Measurements from ENCODE around the gene GDNF. TPM values are rescaled to one million over a fixed set of nuclear protein-coding genes. Genes with fewer than 3 reads are reported as not detected.

Gene GDNF
- total and polyA plus RNA-seq, 4 experiments from 2014 or later, result not detected

GRCh38 chr5:37833990-37834389, 5.9 kb downstream of the GDNF start:
- peaks cover 0 to 3% (median 0%) of the 10 kb centered on the region in 8 donors for H3K9me3 Mint-ChIP-seq
- CTCF ChIA-PET (ENCODE audit: partially characterized antibody), result no interaction called here

GRCh38 chr5:37831821-37832534, 7.9 kb downstream of the GDNF start:
- no peak overlapping the region for H3K27ac Mint-ChIP-seq
- peaks cover 35 to 54% of the 10 kb centered on the region in 2 donors for H3K27me3 Mint-ChIP-seq
- peaks cover 1 to 6% (median 3%) of the 10 kb centered on the region in 4 donors for H3K4me1 Mint-ChIP-seq
- ChIA-PET CTCF (ENCODE audit: partially characterized antibody) (interaction anchor here (1.1 kb wide), 1 partner anchor 9 kb away, joined by 3 read pairs; no protein-coding TSS in a partner anchor), POLR2A (ENCODE audit: partially characterized antibody) (no interaction called here)
- H3K27me3 ChIP-seq (ENCODE audit: insufficient read depth, low read length), result peaks cover 8% of the 10 kb centered on the region
- no peaks in the 10 kb centered on the region for H3K4me1 ChIP-seq (ENCODE audit: insufficient read depth, low read length)
- no peak overlapping the region for H3K27ac ChIP-seq (ENCODE audit: low read depth, low read length)
- H3K9me3 ChIP-seq (ENCODE audit: control insufficient read depth in 1 of 2, low read length in 2 of 2), result no peaks in the 10 kb centered on the region
- H3K9me3 Mint-ChIP-seq, result no peaks in the 10 kb centered on the region
- no peak overlapping the region for H3K4me3 Mint-ChIP-seq
- H3K4me3 ChIP-seq (ENCODE audit: low read length in 2 of 2), result no peak overlapping the region
- no peak for DNase-seq
- no peaks in the 10 kb centered on the region for H3K36me3 Mint-ChIP-seq
- no peaks in the 10 kb centered on the region for H3K36me3 ChIP-seq (ENCODE audit: insufficient read depth, low read length)
- intact Hi-C loops (cut with micrococcal nuclease), result no loop called here

More at GRCh38 chr5:37833990-37834389, 5.9 kb downstream of the GDNF start:
- H3K27ac Mint-ChIP-seq, result no peak overlapping the region
- H3K4me3 ChIP-seq (ENCODE audit: low read length in 2 of 2), result no peak overlapping the region
- H3K36me3 ChIP-seq (ENCODE audit: insufficient read depth, low read length), result no peaks in the 10 kb centered on the region
- peaks cover 25% of the 10 kb centered on the region for H3K27me3 ChIP-seq (ENCODE audit: insufficient read depth, low read length)
- peaks cover 8 to 27% (median 18%) of the 10 kb centered on the region in 4 donors for H3K4me1 Mint-ChIP-seq
- H3K27ac ChIP-seq (ENCODE audit: low read depth, low read length), result no peak overlapping the region
- H3K27me3 Mint-ChIP-seq, result peaks cover 53 to 64% of the 10 kb centered on the region in 2 donors
- DNase-seq, result no peak
- H3K4me1 ChIP-seq (ENCODE audit: insufficient read depth, low read length), result peaks cover 20% of the 10 kb centered on the region
- no peak overlapping the region for H3K4me3 Mint-ChIP-seq
- H3K36me3 Mint-ChIP-seq, result no peaks in the 10 kb centered on the region
- POLR2A ChIA-PET (ENCODE audit: partially characterized antibody), result no interaction called here
- intact Hi-C loops (cut with micrococcal nuclease), result no loop called here
- H3K9me3 ChIP-seq (ENCODE audit: control insufficient read depth in 1 of 2, low read length in 2 of 2), result no peaks in the 10 kb centered on the region

- H3K9me3 Mint-ChIP-seq, result no peaks in the 10 kb centered on the region
Measured at GRCh38 chr5:37830348-37830747, 9.5 kb downstream of the GDNF start.

GRCh38 chr5:37825334-37825915, 14.4 kb downstream of the GDNF start:
- H3K4me3 ChIP-seq (ENCODE audit: low read length in 2 of 2), result no peak overlapping the region
- H3K36me3 ChIP-seq (ENCODE audit: insufficient read depth, low read length), result no peaks in the 10 kb centered on the region
- no peak for DNase-seq
- no peaks in the 10 kb centered on the region for H3K36me3 Mint-ChIP-seq
- no peaks in the 10 kb centered on the region for H3K4me1 ChIP-seq (ENCODE audit: insufficient read depth, low read length)
- H3K27me3 Mint-ChIP-seq, result peaks cover 5 to 18% of the 10 kb centered on the region in 2 donors
- no peak overlapping the region for H3K27ac Mint-ChIP-seq
- ChIA-PET CTCF (ENCODE audit: partially characterized antibody) (no interaction called here), POLR2A (ENCODE audit: partially characterized antibody) (no interaction called here)
- no peaks in the 10 kb centered on the region for H3K9me3 Mint-ChIP-seq
- H3K27me3 ChIP-seq (ENCODE audit: insufficient read depth, low read length), result no peaks in the 10 kb centered on the region
- no peak overlapping the region for H3K27ac ChIP-seq (ENCODE audit: low read depth, low read length)
- intact Hi-C loops (cut with micrococcal nuclease), result no loop called here
- no peak overlapping the region for H3K4me3 Mint-ChIP-seq
- no peaks in the 10 kb centered on the region for H3K4me1 Mint-ChIP-seq
- no peaks in the 10 kb centered on the region for H3K9me3 ChIP-seq (ENCODE audit: control insufficient read depth in 1 of 2, low read length in 2 of 2)

More at GRCh38 chr5:37830348-37830747, 9.5 kb downstream of the GDNF start:
- Histone ChIP-seq H3K36me3 (ENCODE audit: insufficient read depth, low read length) (no peaks in the 10 kb centered on the region), H3K9me3 (ENCODE audit: control insufficient read depth in 1 of 2, low read length in 2 of 2) (no peaks in the 10 kb centered on the region), H3K27ac (ENCODE audit: low read depth, low read length) (no peak overlapping the region), H3K27me3 (ENCODE audit: insufficient read depth, low read length) (no peaks in the 10 kb centered on the region), H3K4me3 (ENCODE audit: low read length in 2 of 2) (no peak overlapping the region), H3K4me1 (ENCODE audit: insufficient read depth, low read length) (no peaks in the 10 kb centered on the region)
- intact Hi-C loops (cut with micrococcal nuclease), result no loop called here
- no peak overlapping the region for H3K27ac Mint-ChIP-seq
- no peak for DNase-seq
- ChIA-PET POLR2A (ENCODE audit: partially characterized antibody) (no interaction called here), CTCF (ENCODE audit: partially characterized antibody) (no interaction called here)
- no peaks in the 10 kb centered on the region for H3K36me3 Mint-ChIP-seq
- peaks cover 28 to 42% of the 10 kb centered on the region in 2 donors for H3K27me3 Mint-ChIP-seq
- H3K4me1 Mint-ChIP-seq, result peaks cover 0 to 2% (median under 1%) of the 10 kb centered on the region in 4 donors
- no peak overlapping the region for H3K4me3 Mint-ChIP-seq

- Histone ChIP-seq H3K27ac (ENCODE audit: low read depth, low read length) (no peak overlapping the region), H3K36me3 (ENCODE audit: insufficient read depth, low read length) (no peaks in the 10 kb centered on the region), H3K9me3 (ENCODE audit: control insufficient read depth in 1 of 2, low read length in 2 of 2) (no peaks in the 10 kb centered on the region), H3K27me3 (ENCODE audit: insufficient read depth, low read length) (no peaks in the 10 kb centered on the region), H3K4me3 (ENCODE audit: low read length in 2 of 2) (no peak overlapping the region), H3K4me1 (ENCODE audit: insufficient read depth, low read length) (no peaks in the 10 kb centered on the region)
- H3K9me3 Mint-ChIP-seq, result no peaks in the 10 kb centered on the region
- DNase-seq, result no peak
- H3K27ac Mint-ChIP-seq, result no peak overlapping the region
- peaks cover 3 to 12% of the 10 kb centered on the region in 2 donors for H3K27me3 Mint-ChIP-seq
- H3K4me1 Mint-ChIP-seq, result no peaks in the 10 kb centered on the region
- intact Hi-C loops (cut with micrococcal nuclease), result no loop called here
- no peak overlapping the region for H3K4me3 Mint-ChIP-seq
- no peaks in the 10 kb centered on the region for H3K36me3 Mint-ChIP-seq
- ChIA-PET CTCF (ENCODE audit: partially characterized antibody) (interaction anchor here (1.5 kb wide), 1 partner anchor 9 kb away, joined by 3 read pairs; no protein-coding TSS in a partner anchor), POLR2A (ENCODE audit: partially characterized antibody) (no interaction called here)
Measured at GRCh38 chr5:37823433-37824152, 16.2 kb downstream of the GDNF start.

- POLR2A ChIA-PET (ENCODE audit: partially characterized antibody), result no interaction called here
- Histone ChIP-seq H3K36me3 (ENCODE audit: insufficient read depth, low read length) (no peaks in the 10 kb centered on the region), H3K4me1 (ENCODE audit: insufficient read depth, low read length) (no peaks in the 10 kb centered on the region), H3K27me3 (ENCODE audit: insufficient read depth, low read length) (no peaks in the 10 kb centered on the region), H3K9me3 (ENCODE audit: control insufficient read depth in 1 of 2, low read length in 2 of 2) (no peaks in the 10 kb centered on the region), H3K4me3 (ENCODE audit: low read length in 2 of 2) (no peak overlapping the region), H3K27ac (ENCODE audit: low read depth, low read length) (no peak overlapping the region)
- H3K4me1 Mint-ChIP-seq, result no peaks in the 10 kb centered on the region
- H3K9me3 Mint-ChIP-seq, result peaks cover 0 to 4% (median 0%) of the 10 kb centered on the region in 8 donors
- no peak for DNase-seq
- no peaks in the 10 kb centered on the region for H3K36me3 Mint-ChIP-seq
- CTCF ChIA-PET (ENCODE audit: partially characterized antibody), result no interaction called here
- H3K27ac Mint-ChIP-seq, result no peak overlapping the region
- intact Hi-C loops (cut with micrococcal nuclease), result no loop called here
- no peak overlapping the region for H3K4me3 Mint-ChIP-seq
- peaks cover 6 to 16% of the 10 kb centered on the region in 2 donors for H3K27me3 Mint-ChIP-seq
Measured at GRCh38 chr5:37816883-37817282, 23.0 kb downstream of the GDNF start.

- H3K4me1 Mint-ChIP-seq, result no peaks in the 10 kb centered on the region
- no peaks in the 10 kb centered on the region for H3K36me3 Mint-ChIP-seq
- ChIA-PET POLR2A (ENCODE audit: partially characterized antibody) (no interaction called here), CTCF (ENCODE audit: partially characterized antibody) (interaction anchor here (0.6 kb wide), 1 partner anchor 150 kb away, joined by 3 read pairs; no protein-coding TSS in a partner anchor)
- no peak for DNase-seq
- peaks cover 6 to 15% of the 10 kb centered on the region in 2 donors for H3K27me3 Mint-ChIP-seq
- Histone ChIP-seq H3K27me3 (ENCODE audit: insufficient read depth, low read length) (no peaks in the 10 kb centered on the region), H3K4me1 (ENCODE audit: insufficient read depth, low read length) (no peaks in the 10 kb centered on the region), H3K4me3 (ENCODE audit: low read length in 2 of 2) (no peak overlapping the region), H3K9me3 (ENCODE audit: control insufficient read depth in 1 of 2, low read length in 2 of 2) (no peaks in the 10 kb centered on the region), H3K36me3 (ENCODE audit: insufficient read depth, low read length) (no peaks in the 10 kb centered on the region), H3K27ac (ENCODE audit: low read depth, low read length) (no peak overlapping the region)
- no peak overlapping the region for H3K4me3 Mint-ChIP-seq
- peaks cover 0 to 4% (median 0%) of the 10 kb centered on the region in 8 donors for H3K9me3 Mint-ChIP-seq
- intact Hi-C loops (cut with micrococcal nuclease), result no loop called here
- no peak overlapping the region for H3K27ac Mint-ChIP-seq
Measured at GRCh38 chr5:37816331-37816730, 23.5 kb downstream of the GDNF start.

Data from CD4-positive, alpha-beta memory T cell (primary cell).